ENCODE measurements around the gene BPIFB1.
A peak's percentile ranks its signal among the peaks of the same experiment; 100 is the strongest.

The BPIFB1 gene

GRCh38 chr20:33287884-33288283 is 4.9 kb downstream of the BPIFB1 start:
- TF ChIP-seq, protein P1, sequence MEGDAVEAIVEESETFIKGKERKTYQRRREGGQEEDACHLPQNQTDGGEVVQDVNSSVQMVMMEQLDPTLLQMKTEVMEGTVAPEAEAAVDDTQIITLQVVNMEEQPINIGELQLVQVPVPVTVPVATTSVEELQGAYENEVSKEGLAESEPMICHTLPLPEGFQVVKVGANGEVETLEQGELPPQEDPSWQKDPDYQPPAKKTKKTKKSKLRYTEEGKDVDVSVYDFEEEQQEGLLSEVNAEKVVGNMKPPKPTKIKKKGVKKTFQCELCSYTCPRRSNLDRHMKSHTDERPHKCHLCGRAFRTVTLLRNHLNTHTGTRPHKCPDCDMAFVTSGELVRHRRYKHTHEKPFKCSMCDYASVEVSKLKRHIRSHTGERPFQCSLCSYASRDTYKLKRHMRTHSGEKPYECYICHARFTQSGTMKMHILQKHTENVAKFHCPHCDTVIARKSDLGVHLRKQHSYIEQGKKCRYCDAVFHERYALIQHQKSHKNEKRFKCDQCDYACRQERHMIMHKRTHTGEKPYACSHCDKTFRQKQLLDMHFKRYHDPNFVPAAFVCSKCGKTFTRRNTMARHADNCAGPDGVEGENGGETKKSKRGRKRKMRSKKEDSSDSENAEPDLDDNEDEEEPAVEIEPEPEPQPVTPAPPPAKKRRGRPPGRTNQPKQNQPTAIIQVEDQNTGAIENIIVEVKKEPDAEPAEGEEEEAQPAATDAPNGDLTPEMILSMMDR (IDR thresholded peaks at IDR 0.05), result no peak
- H3K4me3 ChIP-seq (ENCODE audit: low read depth in 1 of 2, low read length in 1 of 2), result no peak overlapping the region
- peaks cover 9 to 21% of the 10 kb centered on the region in 2 experiments for H3K4me1 ChIP-seq (ENCODE audit: control insufficient read depth in 1 of 2, insufficient read depth in 1 of 2, low read depth in 1 of 2, low read length in 1 of 2)
- H3K36me3 ChIP-seq, result no peaks in the 10 kb centered on the region
- H3K27ac ChIP-seq, result no peak overlapping the region
- H3K9me3 ChIP-seq, result no peaks in the 10 kb centered on the region
- H3K27me3 ChIP-seq, result no peaks in the 10 kb centered on the region

- Histone ChIP-seq H3K9me3 (no peaks in the 10 kb centered on the region), H3K27ac (no peak overlapping the region), H3K4me1 (ENCODE audit: control insufficient read depth in 1 of 2, insufficient read depth in 1 of 2, low read depth in 1 of 2, low read length in 1 of 2) (peaks cover 0 to 5% of the 10 kb centered on the region in 2 experiments), H3K36me3 (no peaks in the 10 kb centered on the region), H3K27me3 (no peaks in the 10 kb centered on the region), H3K4me3 (ENCODE audit: low read depth in 1 of 2, low read length in 1 of 2) (no peak overlapping the region)
- TF ChIP-seq, protein P1 (IDR thresholded peaks at IDR 0.05), result no peak
These were observed 7.8 kb downstream of the BPIFB1 start for GRCh38 chr20:33290852-33291251.

GRCh38 chr20:33291416-33291815 is 8.4 kb downstream of the BPIFB1 start:
- Histone ChIP-seq H3K36me3 (no peaks in the 10 kb centered on the region), H3K27ac (no peak overlapping the region), H3K4me1 (ENCODE audit: control insufficient read depth in 1 of 2, insufficient read depth in 1 of 2, low read depth in 1 of 2, low read length in 1 of 2) (peaks cover 0 to 5% of the 10 kb centered on the region in 2 experiments), H3K4me3 (ENCODE audit: low read depth in 1 of 2, low read length in 1 of 2) (no peak overlapping the region), H3K27me3 (no peaks in the 10 kb centered on the region), H3K9me3 (no peaks in the 10 kb centered on the region)
- TF ChIP-seq, protein P1 (IDR thresholded peaks at IDR 0.05), result no peak

- Histone ChIP-seq H3K4me1 (ENCODE audit: control insufficient read depth in 1 of 2, insufficient read depth in 1 of 2, low read depth in 1 of 2, low read length in 1 of 2) (peaks cover 0 to 5% of the 10 kb centered on the region in 2 experiments), H3K4me3 (ENCODE audit: low read depth in 1 of 2, low read length in 1 of 2) (no peak overlapping the region), H3K27ac (no peak overlapping the region), H3K36me3 (no peaks in the 10 kb centered on the region), H3K9me3 (no peaks in the 10 kb centered on the region), H3K27me3 (no peaks in the 10 kb centered on the region)
- TF ChIP-seq, protein P1 (IDR thresholded peaks at IDR 0.05), result peak; percentile 94
These were observed 8.9 kb downstream of the BPIFB1 start for GRCh38 chr20:33291830-33292355.

- H3K9me3 ChIP-seq, result no peaks in the 10 kb centered on the region
- no peaks in the 10 kb centered on the region for H3K36me3 ChIP-seq
- H3K27ac ChIP-seq, result no peak overlapping the region
- no peak overlapping the region for H3K4me3 ChIP-seq (ENCODE audit: low read depth in 1 of 2, low read length in 1 of 2)
- TF ChIP-seq, protein P1 (IDR thresholded peaks at IDR 0.05), result no peak
- H3K4me1 ChIP-seq (ENCODE audit: control insufficient read depth in 1 of 2, insufficient read depth in 1 of 2, low read depth in 1 of 2, low read length in 1 of 2), result peaks cover 25 to 31% of the 10 kb centered on the region in 2 experiments
- no peaks in the 10 kb centered on the region for H3K27me3 ChIP-seq
These were observed 13.2 kb downstream of the BPIFB1 start for GRCh38 chr20:33296206-33296605.

All from neutrophil (primary cell).